Inflammatory macrophage treated with lipopolysaccharide for 1 hour (primary cell): ENCODE results near the gene FMNL3.

ENCODE experiments used
- DNase-seq, 2 donors: peaks; one replicate each; pipeline ENCODE4 v3.0.0-alpha.2; 2020 to 2022

Gene FMNL3

GRCh38 chr12:49674318-49674981, 32.8 kb downstream of the FMNL3 start:
- peak in 1 of 2 donors; percentile 30 for DNase-seq

GRCh38 chr12:49673446-49674317, 33.5 kb downstream of the FMNL3 start:
- peak; percentile 29 to 67 for DNase-seq

- DNase-seq = peak; percentile 89 to 96
Measured at GRCh38 chr12:49672301-49673217, 34.6 kb downstream of the FMNL3 start.

GRCh38 chr12:49671031-49671765, 36.0 kb downstream of the FMNL3 start:
- DNase-seq = peak; percentile 26 to 55

GRCh38 chr12:49669796-49670195, 37.4 kb downstream of the FMNL3 start:
- DNase-seq = no peak

GRCh38 chr12:49667325-49668090, 39.7 kb downstream of the FMNL3 start:
- DNase-seq = no peak

GRCh38 chr12:49666176-49666575, 41.0 kb downstream of the FMNL3 start:
- no peak for DNase-seq

GRCh38 chr12:49665384-49665783, 41.8 kb downstream of the FMNL3 start:
- DNase-seq = no peak

- DNase-seq = no peak
Measured at GRCh38 chr12:49664591-49665239, 42.5 kb downstream of the FMNL3 start.

GRCh38 chr12:49664167-49664566, 43.0 kb downstream of the FMNL3 start:
- no peak for DNase-seq

- peak; percentile 81 to 89 for DNase-seq
Measured at GRCh38 chr12:49662998-49663843, 44.0 kb downstream of the FMNL3 start.

- no peak for DNase-seq
Measured at GRCh38 chr12:49661746-49662145, 45.5 kb downstream of the FMNL3 start.

- peak in 1 of 2 donors; percentile 27 for DNase-seq
Measured at GRCh38 chr12:49661191-49661590, 46.0 kb downstream of the FMNL3 start.

GRCh38 chr12:49659753-49660152, 47.5 kb downstream of the FMNL3 start:
- no peak for DNase-seq

- DNase-seq = no peak
Measured at GRCh38 chr12:49658276-49658675, 48.9 kb downstream of the FMNL3 start.

- DNase-seq = no peak
Measured at GRCh38 chr12:49655595-49656236, 51.5 kb downstream of the FMNL3 start.

GRCh38 chr12:49654715-49655114, 52.5 kb downstream of the FMNL3 start:
- no peak for DNase-seq

- peak in 1 of 2 donors; percentile 10 for DNase-seq
Measured at GRCh38 chr12:49652921-49653520, 54.2 kb downstream of the FMNL3 start.

GRCh38 chr12:49651855-49652254, 55.4 kb downstream of the FMNL3 start:
- DNase-seq = no peak
